ENCODE data around the gene IGF2. TPM values are rescaled to one million over a fixed set of nuclear protein-coding genes. Genes with fewer than 3 reads are reported as not detected.

Gene IGF2
- total RNA-seq, 4 donors from 2014 or later = 8.2 to 19.8 (median 12.2) TPM

GRCh38 chr11:2085251-2086066 is 53.7 kb downstream of the IGF2 start:
- H3K27ac ChIP-seq = no peak overlapping the region
- in situ Hi-C loops (cut with MboI; ENCODE audit: low pct_ligation_motif_present in 1 of 4, low pct_unique_long_range_greater_than_20kb in 1 of 4, low sequenced_read_pairs in 3 of 4) = no loop called here
- TF ChIP-seq EP300 (IDR thresholded peaks at IDR 0.05; ENCODE audit: low read depth) = no peak
- TF ChIP-seq CTCF (IDR thresholded peaks at IDR 0.05) = no peak
- TF ChIP-seq POLR2A (IDR thresholded peaks at IDR 0.05) = no peak
- TF ChIP-seq POLR2AphosphoS5 (IDR thresholded peaks at IDR 0.05) = no peak
- peaks cover 12% of the 10 kb centered on the region for H3K27me3 ChIP-seq
- no peaks in the 10 kb centered on the region for H3K4me1 ChIP-seq
- no peaks in the 10 kb centered on the region for H3K36me3 ChIP-seq
- no peak for DNase-seq
- intact Hi-C loops (cut with DNase I; ENCODE audit: low total_unique reads) = no loop called here
- peaks cover 0 to 9% of the 10 kb centered on the region in 2 donors for H3K9me3 ChIP-seq
- 82 to 83% methylated on average over 12 to 19 of the region's 24 CpGs for WGBS, 2 donors (ENCODE audit: low coverage in 1 of 2)
- H3K4me3 ChIP-seq = no peak overlapping the region

- no peaks in the 10 kb centered on the region for H3K4me1 ChIP-seq
- intact Hi-C loops (cut with DNase I; ENCODE audit: low total_unique reads) (no loop called here), in situ Hi-C loops (cut with MboI; ENCODE audit: low pct_ligation_motif_present in 1 of 4, low pct_unique_long_range_greater_than_20kb in 1 of 4, low sequenced_read_pairs in 3 of 4) (no loop called here)
- H3K9me3 ChIP-seq = peaks cover 0 to 9% of the 10 kb centered on the region in 2 donors
- H3K4me3 ChIP-seq = no peak overlapping the region
- WGBS, 2 donors (ENCODE audit: low coverage in 1 of 2) = 68% methylated on average over 13 of the region's 13 CpGs; no CpG with 5 or more reads in 1 of the 2 donors
- DNase-seq = no peak
- no peaks in the 10 kb centered on the region for H3K36me3 ChIP-seq
- H3K27ac ChIP-seq = no peak overlapping the region
- no peak for TF ChIP-seq POLR2AphosphoS5 (IDR thresholded peaks at IDR 0.05)
- TF ChIP-seq EP300 (IDR thresholded peaks at IDR 0.05; ENCODE audit: low read depth) = no peak
- TF ChIP-seq CTCF (IDR thresholded peaks at IDR 0.05) = no peak
- no peak for TF ChIP-seq POLR2A (IDR thresholded peaks at IDR 0.05)
- H3K27me3 ChIP-seq = peaks cover 12% of the 10 kb centered on the region
These were observed 54.5 kb downstream of the IGF2 start for GRCh38 chr11:2084721-2085120.

Small RNA genes within 50 kb of the gene (small RNA-seq; reads per million reads assigned to genes)
- gene MIR4686 = 0 reads per million in 4 donors
- gene MIR483 = 0 to 1.4 (median 0.38) reads per million in 4 donors

Other genes starting within 250 kb of the IGF2 start
- not detected for gene PRR33, start 247.5 kb downstream of the IGF2 start, total RNA-seq
- gene TNNT3, start 219.7 kb downstream of the IGF2 start, total RNA-seq = 1 to 10 TPM in 2 of 4 donors, not detected in 2; 1.9 to 3.3 TPM
- gene MRPL23, start 192.1 kb downstream of the IGF2 start, total RNA-seq = 100 to 1,000 TPM in 2 of 4 donors, 10 to 100 TPM in 2; 91.7 to 187 (median 127) TPM
- gene H19, start 141.5 kb downstream of the IGF2 start, total RNA-seq = 100 to 1,000 TPM in 1 of 4 donors, 10 to 100 TPM in 3; 20.7 to 102 (median 24.7) TPM
- gene INS, start 21.8 kb upstream of the IGF2 start, total RNA-seq = not detected
- gene TH, start 32.4 kb upstream of the IGF2 start, total RNA-seq = not detected
- 10 to 100 TPM in 1 of 4 donors, 1 to 10 TPM in 2, not detected in 1; 2.3 to 14.7 (median 3.0) TPM for gene ASCL2, start 131.2 kb upstream of the IGF2 start, total RNA-seq
- under 1 TPM in 1 of 4 donors, not detected in 3; 0.27 TPM for gene C11orf21, start 162.5 kb upstream of the IGF2 start, total RNA-seq
- gene TSPAN32, start 162.6 kb upstream of the IGF2 start, total RNA-seq = under 1 TPM in 2 of 4 donors, not detected in 2; 0.16 to 0.96 TPM
- gene CD81, start 237.9 kb upstream of the IGF2 start, total RNA-seq = 100 to 1,000 TPM; 156 to 406 (median 255) TPM